CD14-positive monocyte (primary cell): Measurements from ENCODE around the gene PLEKHA3. TPM values are rescaled to one million over a fixed set of nuclear protein-coding genes. Genes with fewer than 3 reads are reported as not detected.

Experiments used
- DNase-seq, 3 donors: peaks; one replicate each; pipeline ENCODE4 v3.0.0-alpha.2; 2011 to 2022
- H2AFZ ChIP-seq: 2 replicates; pipeline ENCODE4 v1.6.0; 2012; ENCODE audit warnings: mild to moderate bottlenecking, low read depth, low read length, inconsistent platforms; ENCODE audit not compliant: insufficient read depth, poor library complexity, severe bottlenecking
- H3K27ac ChIP-seq, 2 donors: 1 replicate in 1 of 2; 2 replicates in 1 of 2; pipeline ENCODE4 v1.5.1; 2012 to 2013; ENCODE audit warnings: low read length in 2 of 2, control low read depth in 1 of 2, inconsistent platforms in 1 of 2, low read depth in 1 of 2, mild to moderate bottlenecking in 1 of 2
- H3K27me3 ChIP-seq, 2 donors: one replicate each; pipeline versions ENCODE4 v1.6.0 to v1.6.1; 2011 to 2013; ENCODE audit warnings: low read length in 2 of 2; ENCODE audit not compliant: control insufficient read depth in 2 of 2, insufficient read depth in 2 of 2
- H3K36me3 ChIP-seq, 2 donors: replicated peaks in 1 of 2; 1 replicate in 1 of 2; 2 replicates in 1 of 2; pipeline versions ENCODE4 v1.5.1 to v1.6.1; 2012 to 2013; ENCODE audit warnings: low read length in 2 of 2, control low read depth in 1 of 2, inconsistent platforms in 1 of 2, mild to moderate bottlenecking in 1 of 2; ENCODE audit not compliant: insufficient read depth in 2 of 2, control insufficient read depth in 1 of 2
- H3K4me1 ChIP-seq, 2 donors: 1 replicate in 1 of 2; 2 replicates in 1 of 2; pipeline versions ENCODE4 v1.5.1 to v1.6.1; 2012 to 2013; ENCODE audit warnings: low read length in 2 of 2, control low read depth in 1 of 2, inconsistent platforms in 1 of 2, mild to moderate bottlenecking in 1 of 2, moderate library complexity in 1 of 2; ENCODE audit not compliant: insufficient read depth in 2 of 2, control insufficient read depth in 1 of 2
- H3K4me2 ChIP-seq: replicated peaks from 2 replicates; pipeline ENCODE3; 2012; ENCODE audit warnings: low read length, moderate library complexity, mild to moderate bottlenecking; ENCODE audit not compliant: poor library complexity, severe bottlenecking; ENCODE audit errors: extremely low read depth
- H3K4me3 ChIP-seq, 3 experiments: fragments of 200-600 bp in 1 of 3; sonication (generic) in 1 of 3; replicated peaks in 1 of 3; 1 replicate in 2 of 3; 2 replicates in 1 of 3; pipeline ENCODE4 v1.5.1; 2011 to 2013; ENCODE audit warnings: low read length in 3 of 3, mild to moderate bottlenecking in 3 of 3, control low read depth in 2 of 3, low read depth in 2 of 3, inconsistent platforms in 1 of 3, moderate library complexity in 1 of 3
- H3K79me2 ChIP-seq: 2 replicates; pipeline ENCODE4 v1.6.0; 2012; ENCODE audit warnings: mild to moderate bottlenecking, control low read depth, inconsistent platforms, low read length, moderate library complexity; ENCODE audit not compliant: insufficient read depth
- H3K9ac ChIP-seq: 2 replicates; pipeline ENCODE4 v1.6.0; 2017; ENCODE audit warnings: low read length, mild to moderate bottlenecking; ENCODE audit not compliant: insufficient read depth, poor library complexity, severe bottlenecking
- H3K9me3 ChIP-seq, 2 donors: replicated peaks in 1 of 2; 1 replicate in 1 of 2; 2 replicates in 1 of 2; pipeline versions ENCODE4 v1.5.1 to v1.6.1; 2012 to 2013; ENCODE audit warnings: low read length in 2 of 2, control low read depth in 1 of 2; ENCODE audit not compliant: control insufficient read depth in 1 of 2, insufficient read depth in 1 of 2
- H4K20me1 ChIP-seq: 2 replicates; pipeline ENCODE4 v1.6.0; 2012; ENCODE audit warnings: mild to moderate bottlenecking, low read length, control low read depth, moderate library complexity; ENCODE audit not compliant: insufficient read depth
- H3K27ac Mint-ChIP-seq, 7 donors: one replicate each; pipeline ENCODE4 v1.8.0; 2020; ENCODE audit warnings: mild to moderate bottlenecking in 7 of 7, mixed read lengths in 7 of 7, moderate library complexity in 6 of 7, inconsistent platforms in 2 of 7
- H3K27me3 Mint-ChIP-seq, 3 donors: one replicate each; pipeline ENCODE4 v1.8.0; 2021 to 2022; ENCODE audit warnings: low read depth in 3 of 3, mild to moderate bottlenecking in 3 of 3, mixed read lengths in 3 of 3, moderate library complexity in 3 of 3, inconsistent platforms in 1 of 3
- H3K36me3 Mint-ChIP-seq, 2 donors: one replicate each; pipeline ENCODE4 v1.8.0; 2020; ENCODE audit warnings: mixed read lengths in 2 of 2, inconsistent platforms in 1 of 2, mild to moderate bottlenecking in 1 of 2
- H3K4me1 Mint-ChIP-seq: one replicate; pipeline ENCODE4 v1.8.0; 2020; ENCODE audit warnings: mild to moderate bottlenecking, mixed read lengths
- H3K4me3 Mint-ChIP-seq, 2 donors: one replicate each; pipeline ENCODE4 v1.8.0; 2020; ENCODE audit warnings: mild to moderate bottlenecking in 2 of 2, mixed read lengths in 2 of 2, moderate library complexity in 1 of 2
- H3K9me3 Mint-ChIP-seq, 7 donors: one replicate each; pipeline ENCODE4 v1.8.0; 2020 to 2022; ENCODE audit warnings: mixed read lengths in 7 of 7, mild to moderate bottlenecking in 6 of 7, moderate library complexity in 6 of 7, inconsistent platforms in 2 of 7
- CTCF ChIP-seq: fragments of 200-600 bp; IDR thresholded peaks from one replicate; pipeline ENCODE4 v1.8.0; 2022; ENCODE audit warnings: antibody characterized with exemption, mild to moderate bottlenecking
- WGBS: methylation state at CpG from one replicate; pipeline ENCODE4 v1.1.5; 2013; ENCODE audit warnings: missing lambda C conversion rate; ENCODE audit not compliant: insufficient coverage; 5-methylcytosine and 5-hydroxymethylcytosine counted together
- intact Hi-C, 2 donors: fragments of 100-400 bp; cut with micrococcal nuclease; formaldehyde crosslinking; loops; one replicate each; pipeline versions ENCODE4 v1.15.0 to v1.15.1; 2023
- polyA plus RNA-seq, 3 donors: library from polyadenylated mRNA; depleted of rRNA in 1 of 3; unstranded in 2 of 3; stranded (reverse) in 1 of 3; fragments of 300-500 nt in 2 of 3; fragments of >200 nt in 1 of 3; fragmentation: Illumina TruSeq in 2 of 3; gene quantifications; 1 replicate in 2 of 3; 2 replicates in 1 of 3; pipeline ENCODE4 v1.2.3, GENCODE V29; 2012 to 2021

PLEKHA3 gene
- polyA plus RNA-seq, 3 donors, result 5.3 to 14.1 (median 13.4) TPM

- Mint-ChIP-seq H3K4me3 (no peak overlapping the region), H3K27ac (peak overlapping the region in 1 of 7 donors; percentile 37), H3K4me1 (peaks cover 2% of the 10 kb centered on the region), H3K36me3 (peaks cover 84 to 94% of the 10 kb centered on the region in 2 donors), H3K9me3 (no peaks in the 10 kb centered on the region), H3K27me3 (no peaks in the 10 kb centered on the region)
- Histone ChIP-seq H3K79me2 (peaks cover 26% of the 10 kb centered on the region), H3K9me3 (no peaks in the 10 kb centered on the region), H3K36me3 (peaks cover 73 to 99% of the 10 kb centered on the region in 2 donors), H3K4me3 (no peak overlapping the region), H4K20me1 (peaks cover 18% of the 10 kb centered on the region), H3K27ac (no peak overlapping the region), H3K4me2 (no peak overlapping the region), H3K4me1 (no peaks in the 10 kb centered on the region), H3K27me3 (no peaks in the 10 kb centered on the region), H2AFZ (no peak overlapping the region), H3K9ac (no peak overlapping the region)
- intact Hi-C loops, result no loop called here
- no peak for DNase-seq
- TF ChIP-seq CTCF, result no peak
- WGBS, result 100% methylated on average over 1 of the region's 6 CpGs
These were observed 11.4 kb downstream of the PLEKHA3 start for GRCh38 chr2:178491612-178492011.

GRCh38 chr2:178496049-178496448, 15.8 kb downstream of the PLEKHA3 start:
- Histone ChIP-seq H3K79me2 (no peaks in the 10 kb centered on the region), H3K9ac (no peak overlapping the region), H3K9me3 (no peaks in the 10 kb centered on the region), H3K4me3 (no peak overlapping the region), H3K27me3 (no peaks in the 10 kb centered on the region), H2AFZ (no peak overlapping the region), H3K4me1 (no peaks in the 10 kb centered on the region), H3K4me2 (no peak overlapping the region), H4K20me1 (no peaks in the 10 kb centered on the region), H3K36me3 (peaks cover 95 to 96% of the 10 kb centered on the region in 2 donors), H3K27ac (no peak overlapping the region)
- Mint-ChIP-seq H3K27ac (peak overlapping the region in 2 of 7 donors; percentile 2 to 22), H3K27me3 (no peaks in the 10 kb centered on the region), H3K4me1 (peaks cover 2% of the 10 kb centered on the region), H3K4me3 (no peak overlapping the region), H3K9me3 (no peaks in the 10 kb centered on the region), H3K36me3 (peaks cover 83 to 86% of the 10 kb centered on the region in 2 donors)
- DNase-seq, result no peak
- TF ChIP-seq CTCF, result no peak
- intact Hi-C loops, result no loop called here
- WGBS, result no CpG with 5 or more reads among the region's 4 CpGs
